ENCODE data around the gene APIP. TPM values are rescaled to one million over a fixed set of nuclear protein-coding genes. Genes with fewer than 3 reads are reported as not detected.
"Not testable (repeated sequence)": the region's sequence is repeated elsewhere in the genome, so short reads cannot be mapped to it uniquely, and the experiment has no call there.

APIP gene
- total RNA-seq, 2 donors from 2014 or later: 39.4 to 60.7 TPM

DNA sequence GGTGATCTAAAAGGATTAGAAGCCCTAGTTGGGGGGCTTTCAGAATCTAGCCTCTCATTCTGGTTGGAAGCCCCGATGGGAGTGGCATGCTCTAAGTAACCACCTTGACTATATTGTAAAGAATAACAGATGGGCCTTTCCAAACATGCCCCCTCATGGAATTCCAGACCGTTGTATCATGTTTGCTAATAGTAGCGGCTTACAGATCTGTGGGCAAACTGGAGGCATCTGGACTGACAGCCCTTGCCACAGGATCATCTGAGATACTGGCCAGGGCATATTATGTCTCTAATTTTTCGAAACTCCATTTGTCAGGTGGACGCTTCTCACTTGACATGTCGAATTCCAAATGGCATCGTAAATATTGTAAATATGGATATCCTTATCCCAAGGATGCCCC lies 10.5 kb downstream of the APIP start:
- no peak overlapping the region for H3K9ac ChIP-seq (ENCODE audit: low read depth in 2 of 2, low read length in 2 of 2)
- H3K9me3 ChIP-seq: no peaks in the 10 kb centered on the region
- no peaks in the 10 kb centered on the region for H3K27me3 ChIP-seq
- no peaks in the 10 kb centered on the region for H3K4me1 ChIP-seq
- H3K4me3 ChIP-seq: no peak overlapping the region
- H3K27ac ChIP-seq: no peak overlapping the region
- intact Hi-C loops (cut with DNase I): no loop called here
- DNase-seq: no peak
- TF ChIP-seq, protein P1, sequence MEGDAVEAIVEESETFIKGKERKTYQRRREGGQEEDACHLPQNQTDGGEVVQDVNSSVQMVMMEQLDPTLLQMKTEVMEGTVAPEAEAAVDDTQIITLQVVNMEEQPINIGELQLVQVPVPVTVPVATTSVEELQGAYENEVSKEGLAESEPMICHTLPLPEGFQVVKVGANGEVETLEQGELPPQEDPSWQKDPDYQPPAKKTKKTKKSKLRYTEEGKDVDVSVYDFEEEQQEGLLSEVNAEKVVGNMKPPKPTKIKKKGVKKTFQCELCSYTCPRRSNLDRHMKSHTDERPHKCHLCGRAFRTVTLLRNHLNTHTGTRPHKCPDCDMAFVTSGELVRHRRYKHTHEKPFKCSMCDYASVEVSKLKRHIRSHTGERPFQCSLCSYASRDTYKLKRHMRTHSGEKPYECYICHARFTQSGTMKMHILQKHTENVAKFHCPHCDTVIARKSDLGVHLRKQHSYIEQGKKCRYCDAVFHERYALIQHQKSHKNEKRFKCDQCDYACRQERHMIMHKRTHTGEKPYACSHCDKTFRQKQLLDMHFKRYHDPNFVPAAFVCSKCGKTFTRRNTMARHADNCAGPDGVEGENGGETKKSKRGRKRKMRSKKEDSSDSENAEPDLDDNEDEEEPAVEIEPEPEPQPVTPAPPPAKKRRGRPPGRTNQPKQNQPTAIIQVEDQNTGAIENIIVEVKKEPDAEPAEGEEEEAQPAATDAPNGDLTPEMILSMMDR (IDR thresholded peaks at IDR 0.05): no peak
- H3K36me3 ChIP-seq: no peaks in the 10 kb centered on the region

DNA sequence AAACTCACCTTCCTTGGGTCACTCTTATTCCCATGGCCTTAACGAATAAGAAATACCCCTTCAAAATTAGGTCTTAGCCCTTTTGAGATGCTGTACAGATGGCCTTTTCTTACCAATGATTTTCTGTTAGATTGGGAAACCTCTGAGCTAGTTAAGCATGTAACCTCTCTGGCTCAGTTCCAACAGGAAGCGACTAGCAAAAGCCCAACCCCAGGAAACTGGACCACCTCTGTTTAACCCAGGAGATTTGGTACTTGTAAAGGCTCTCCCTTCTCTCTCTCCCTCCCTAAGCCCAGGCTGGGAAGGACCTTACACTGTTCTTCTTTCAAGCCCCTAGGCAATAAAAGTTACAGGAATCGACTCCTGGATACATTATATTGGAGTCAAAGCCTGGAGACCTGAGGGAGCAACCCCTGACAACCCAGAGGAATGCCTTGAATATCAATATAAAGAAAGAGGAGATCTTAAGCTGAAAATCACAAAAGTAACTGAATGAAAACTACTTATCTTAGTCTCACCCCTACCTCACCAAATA lies 11.7 kb downstream of the APIP start:
- DNase-seq: no peak
- no peak overlapping the region for H3K9ac ChIP-seq (ENCODE audit: low read depth in 2 of 2, low read length in 2 of 2)
- intact Hi-C loops (cut with DNase I): no loop called here
- no peaks in the 10 kb centered on the region for H3K27me3 ChIP-seq
- H3K9me3 ChIP-seq: peaks cover under 1% of the 10 kb centered on the region
- TF ChIP-seq, protein P1 (IDR thresholded peaks at IDR 0.05): no peak
- H3K36me3 ChIP-seq: no peaks in the 10 kb centered on the region
- no peak overlapping the region for H3K4me3 ChIP-seq
- H3K4me1 ChIP-seq: no peaks in the 10 kb centered on the region
- no peak overlapping the region for H3K27ac ChIP-seq

DNA sequence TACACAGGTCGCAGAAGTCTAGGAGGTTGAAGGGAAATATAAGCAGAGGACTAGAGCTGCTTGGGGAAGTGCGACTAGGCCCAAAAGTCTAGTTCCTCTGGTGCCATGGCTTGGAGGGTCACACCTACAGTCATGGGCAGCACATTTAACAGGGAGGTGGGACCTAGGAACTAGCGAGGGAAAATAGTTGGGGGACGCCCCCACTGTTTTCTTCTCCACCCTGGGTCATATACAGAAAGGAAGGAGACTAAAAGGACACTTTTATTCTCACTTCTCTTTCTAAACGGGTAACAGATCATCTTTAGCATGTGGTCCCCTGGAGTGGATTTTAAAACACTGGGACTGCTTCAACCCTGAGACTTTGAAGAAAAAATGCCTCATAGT lies 16.6 kb downstream of the APIP start:
- Histone ChIP-seq H3K4me3 (no peak overlapping the region), H3K36me3 (no peaks in the 10 kb centered on the region), H3K9ac (ENCODE audit: low read depth in 2 of 2, low read length in 2 of 2) (no peak overlapping the region), H3K4me1 (no peaks in the 10 kb centered on the region), H3K27me3 (no peaks in the 10 kb centered on the region), H3K27ac (no peak overlapping the region), H3K9me3 (peaks cover 3% of the 10 kb centered on the region)
- intact Hi-C loops (cut with DNase I): no loop called here
- DNase-seq: no peak
- TF ChIP-seq, protein P1 (IDR thresholded peaks at IDR 0.05): no peak

DNA sequence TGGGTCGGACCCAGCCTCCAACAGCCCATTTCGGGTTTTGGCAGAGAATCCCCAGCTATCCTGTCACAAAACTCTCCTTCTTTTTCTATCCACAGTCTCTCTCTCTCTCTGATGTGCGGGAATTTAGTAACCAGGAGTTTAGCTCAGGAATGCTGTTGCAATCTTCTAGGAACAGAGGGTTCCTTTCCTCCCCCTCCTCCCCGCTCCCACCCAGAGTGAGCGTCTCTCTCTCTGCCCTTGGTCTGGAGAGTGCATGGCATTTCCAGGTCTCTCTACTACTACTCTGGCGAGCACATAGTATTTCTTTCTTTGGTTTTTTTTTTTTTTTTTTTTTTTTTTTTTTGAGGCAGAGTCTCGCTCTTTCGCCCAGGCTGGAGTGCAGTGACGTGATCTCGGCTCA lies 17.7 kb downstream of the APIP start:
- peaks cover 3% of the 10 kb centered on the region for H3K9me3 ChIP-seq
- no peaks in the 10 kb centered on the region for H3K4me1 ChIP-seq
- no peaks in the 10 kb centered on the region for H3K36me3 ChIP-seq
- no peak overlapping the region for H3K9ac ChIP-seq (ENCODE audit: low read depth in 2 of 2, low read length in 2 of 2)
- TF ChIP-seq, protein P1 (IDR thresholded peaks at IDR 0.05): no peak
- DNase-seq: no peak
- no peaks in the 10 kb centered on the region for H3K27me3 ChIP-seq
- no peak overlapping the region for H3K27ac ChIP-seq
- intact Hi-C loops (cut with DNase I): no loop called here
- H3K4me3 ChIP-seq: no peak overlapping the region

DNA sequence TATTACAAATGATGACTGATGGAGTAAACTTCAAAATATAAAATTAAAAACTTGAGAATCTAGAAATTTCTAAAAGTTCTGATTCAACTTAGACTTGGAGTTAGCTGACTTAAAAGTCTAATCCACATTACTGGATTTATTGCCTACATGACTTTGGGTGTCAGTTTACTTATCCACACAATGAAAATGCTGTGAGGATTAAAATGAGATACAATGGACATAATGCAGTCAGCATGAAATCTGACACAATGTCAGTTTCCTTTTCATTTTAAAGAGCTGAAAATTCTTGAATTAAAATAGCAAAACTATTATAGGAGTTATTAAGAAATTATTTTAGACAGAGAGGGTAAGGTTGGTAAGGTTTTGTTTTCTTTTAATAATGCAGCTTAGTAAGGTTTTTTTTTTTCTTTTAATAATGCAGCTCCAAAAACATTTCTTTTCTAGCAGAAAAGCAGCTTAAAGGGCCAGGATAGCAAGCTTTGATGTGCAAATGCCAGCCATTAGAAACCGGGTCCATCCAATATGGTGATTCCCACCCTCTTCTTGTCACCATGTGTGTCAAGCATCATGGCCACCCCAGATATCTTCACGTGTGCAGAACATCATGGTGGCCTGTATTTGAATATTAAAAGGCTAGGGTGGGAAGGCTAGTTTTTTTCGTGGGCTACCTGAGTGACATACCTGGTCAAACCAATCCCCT lies 18.9 kb downstream of the APIP start:
- intact Hi-C loops (cut with DNase I): no loop called here
- TF ChIP-seq, protein P1 (IDR thresholded peaks at IDR 0.05): no peak
- H3K27me3 ChIP-seq: no peaks in the 10 kb centered on the region
- no peak overlapping the region for H3K4me3 ChIP-seq
- no peak overlapping the region for H3K9ac ChIP-seq (ENCODE audit: low read depth in 2 of 2, low read length in 2 of 2)
- H3K4me1 ChIP-seq: no peaks in the 10 kb centered on the region
- H3K9me3 ChIP-seq: peaks cover 3% of the 10 kb centered on the region
- no peak for DNase-seq
- H3K36me3 ChIP-seq: no peaks in the 10 kb centered on the region
- no peak overlapping the region for H3K27ac ChIP-seq

DNA sequence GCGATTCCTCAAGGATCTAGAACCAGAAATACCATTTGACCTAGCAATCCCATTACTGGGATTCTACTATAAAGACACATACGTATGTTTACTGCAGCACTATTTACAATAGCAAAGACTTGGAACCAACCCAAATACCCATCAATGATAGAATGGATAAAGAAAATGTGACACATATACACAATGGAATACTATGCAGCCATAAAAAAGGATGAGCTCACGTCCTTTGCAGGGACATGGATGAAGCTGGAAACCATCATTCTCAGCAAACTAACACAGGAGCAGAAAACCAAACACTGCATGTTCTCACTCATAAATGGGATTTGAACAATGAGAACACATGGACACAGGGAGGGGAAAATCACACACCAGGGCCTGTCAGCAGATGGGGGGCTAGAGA lies 20.0 kb downstream of the APIP start:
- H3K27ac ChIP-seq; H3K4me3 ChIP-seq; H3K4me1 ChIP-seq; intact Hi-C loops (cut with DNase I); H3K27me3 ChIP-seq; H3K36me3 ChIP-seq; H3K9ac ChIP-seq (ENCODE audit: low read depth in 2 of 2, low read length in 2 of 2); DNase-seq; H3K9me3 ChIP-seq: not testable (repeated sequence)
